GM23338 (cell line): Measurements from ENCODE around the gene CARHSP1. TPM values are rescaled to one million over a fixed set of nuclear protein-coding genes. Genes with fewer than 3 reads are reported as not detected.

Source experiments
- ATAC-seq: fragments of 200-7000 bp; cut with Tn5 transposase; 3 replicates; pipeline ENCODE4 v1.9.1; 2020
- DNase-seq: peaks from one replicate; pipeline ENCODE4 v3.0.0-alpha.2; 2015; ENCODE audit warnings: low spot score
- H2AFZ ChIP-seq: fragments of 200-600 bp; sonication (generic); 2 replicates; pipeline ENCODE4 v1.8.0; 2016; ENCODE audit warnings: antibody characterized with exemption, mild to moderate bottlenecking, moderate library complexity
- H3F3A ChIP-seq: fragments of 200-600 bp; sonication (generic); replicated peaks from 2 replicates; pipeline ENCODE4 v1.8.0; 2017; ENCODE audit warnings: antibody characterized with exemption, mixed run types, low read depth
- H3K27ac ChIP-seq: fragments of 200-600 bp; sonication (generic); 2 replicates; pipeline ENCODE4 v1.6.1; 2016; ENCODE audit warnings: low read depth
- H3K27me3 ChIP-seq: fragments of 200-600 bp; sonication (generic); 2 replicates; pipeline ENCODE4 v1.8.0; 2016; ENCODE audit warnings: mild to moderate bottlenecking, mixed run types, moderate library complexity; ENCODE audit not compliant: insufficient read depth
- H3K36me3 ChIP-seq: fragments of 200-600 bp; sonication (generic); 2 replicates; pipeline ENCODE4 v1.8.0; 2016; ENCODE audit warnings: mild to moderate bottlenecking; ENCODE audit not compliant: insufficient read depth
- H3K4me1 ChIP-seq: fragments of 200-600 bp; sonication (generic); 2 replicates; pipeline ENCODE4 v1.8.0; 2016; ENCODE audit warnings: mild to moderate bottlenecking, moderate library complexity; ENCODE audit not compliant: insufficient read depth
- H3K4me2 ChIP-seq: fragments of 200-600 bp; sonication (generic); 2 replicates; pipeline ENCODE4 v1.7.1; 2017; ENCODE audit warnings: mixed run types
- H3K4me3 ChIP-seq: fragments of 200-600 bp; sonication (generic); 2 replicates; pipeline ENCODE4 v1.6.1; 2016; ENCODE audit warnings: mixed run types
- H3K79me2 ChIP-seq: fragments of 200-600 bp; sonication (generic); replicated peaks from 2 replicates; pipeline ENCODE4 v1.8.0; 2017; ENCODE audit warnings: mild to moderate bottlenecking; ENCODE audit not compliant: insufficient read depth
- H3K9me2 ChIP-seq: fragments of 200-600 bp; sonication (generic); 2 replicates; pipeline ENCODE4 v1.8.0; 2017; ENCODE audit not compliant: insufficient read depth
- H4K20me1 ChIP-seq: fragments of 200-600 bp; sonication (generic); replicated peaks from 2 replicates; pipeline ENCODE4 v1.8.0; 2017; ENCODE audit warnings: mild to moderate bottlenecking; ENCODE audit not compliant: insufficient read depth
- H3K27ac Mint-ChIP-seq: 2 replicates; pipeline ENCODE4 v1.8.0; 2020; ENCODE audit warnings: inconsistent platforms, mild to moderate bottlenecking, moderate library complexity, mixed read lengths
- H3K27me3 Mint-ChIP-seq: 3 replicates; pipeline ENCODE4 v1.8.0; 2022; ENCODE audit warnings: low read depth, mild to moderate bottlenecking, moderate library complexity, mixed read lengths, inconsistent platforms; ENCODE audit not compliant: insufficient read depth, poor library complexity
- H3K36me3 Mint-ChIP-seq: 3 replicates; pipeline ENCODE4 v1.8.0; 2021; ENCODE audit warnings: low read depth, mild to moderate bottlenecking, inconsistent platforms, moderate library complexity, mixed read lengths
- H3K4me1 Mint-ChIP-seq: 3 replicates; pipeline ENCODE4 v1.8.0; 2020; ENCODE audit warnings: mild to moderate bottlenecking, inconsistent platforms, mixed read lengths
- H3K4me3 Mint-ChIP-seq: 3 replicates; pipeline ENCODE4 v1.8.0; 2021; ENCODE audit warnings: moderate library complexity, mild to moderate bottlenecking, inconsistent platforms, mixed read lengths
- H3K9me3 Mint-ChIP-seq: 3 replicates; pipeline ENCODE4 v1.8.0; 2020; ENCODE audit warnings: moderate library complexity, mild to moderate bottlenecking, inconsistent platforms, mixed read lengths
- CREB1 ChIP-seq: fragments of 250-450 bp; sonication (Bioruptor Pico); IDR thresholded peaks from 2 replicates; pipeline ENCODE4 v1.5.0; 2020; ENCODE audit warnings: low read depth, mild to moderate bottlenecking, moderate library complexity
- CTCF ChIP-seq, 2 experiments: fragments of 200-600 bp in 1 of 2; sonication (generic) in 1 of 2; conservative IDR thresholded peaks; 2 replicates each; pipeline versions ENCODE4 v1.5.1 to v1.6.1; 2016 to 2017; ENCODE audit warnings: antibody characterized with exemption in 2 of 2, low read depth in 2 of 2, mild to moderate bottlenecking in 2 of 2, moderate library complexity in 1 of 2
- ETS1 ChIP-seq: IDR thresholded peaks from 2 replicates; pipeline ENCODE4 v1.6.1; 2016; ENCODE audit warnings: antibody characterized with exemption
- EZH2 ChIP-seq: fragments of 200-600 bp; sonication (generic); IDR thresholded peaks from one replicate; pipeline ENCODE4 v1.8.0; 2017; ENCODE audit warnings: antibody characterized with exemption, mild to moderate bottlenecking, low read depth; ENCODE audit not compliant: unreplicated experiment
- EZH2phosphoT487 ChIP-seq: fragments of 200-600 bp; sonication (generic); IDR thresholded peaks from one replicate; pipeline ENCODE4 v1.8.1; 2018; ENCODE audit warnings: antibody characterized with exemption; ENCODE audit not compliant: unreplicated experiment
- JUNB ChIP-seq: IDR thresholded peaks from one replicate; pipeline ENCODE4 v1.6.1; 2016; ENCODE audit warnings: antibody characterized with exemption; ENCODE audit not compliant: unreplicated experiment
- NANOG ChIP-seq: IDR thresholded peaks from 2 replicates; pipeline ENCODE4 v1.6.1; 2016; ENCODE audit warnings: antibody characterized with exemption, borderline replicate concordance
- POLR2AphosphoS5 ChIP-seq: IDR thresholded peaks from 2 replicates; pipeline ENCODE4 v1.6.1; 2016; ENCODE audit warnings: antibody characterized with exemption, low read depth
- REST ChIP-seq: IDR thresholded peaks from one replicate; pipeline ENCODE4 v1.6.1; 2018; ENCODE audit warnings: antibody characterized with exemption; ENCODE audit not compliant: unreplicated experiment
- STAT1 ChIP-seq: IDR thresholded peaks from one replicate; pipeline ENCODE4 v1.6.1; 2016; ENCODE audit warnings: antibody characterized with exemption; ENCODE audit not compliant: unreplicated experiment
- ZNF114 ChIP-seq: fragments of 250-450 bp; sonication (Bioruptor Pico); IDR thresholded peaks from 2 replicates; pipeline ENCODE4 v1.5.0; 2020; ENCODE audit warnings: mild to moderate bottlenecking, moderate library complexity
- ZNF331 ChIP-seq: fragments of 250-450 bp; sonication (Bioruptor Pico); IDR thresholded peaks from 2 replicates; pipeline ENCODE4 v1.5.0; 2020; ENCODE audit warnings: low read depth, mild to moderate bottlenecking, moderate library complexity
- ZNF462 ChIP-seq: fragments of 250-450 bp; sonication (Bioruptor Pico); IDR thresholded peaks from 2 replicates; pipeline ENCODE4 v1.5.0; 2020; ENCODE audit warnings: mild to moderate bottlenecking, moderate library complexity
- polyA plus RNA-seq: library from polyadenylated mRNA; unstranded; fragments of >200 nt; fragmentation: Nextera tagmentation; extraction: Ambion mirVana; gene quantifications from 2 replicates; pipeline ENCODE4 v1.2.1, GENCODE V29; 2016
- total RNA-seq: library from RNA; depleted of rRNA; stranded (reverse); fragments of >200 nt; shearing (Covaris generic); gene quantifications from 2 replicates; pipeline ENCODE4 v1.2.3, GENCODE V29; 2014

The CARHSP1 gene
- total and polyA plus RNA-seq, 2 experiments from 2014 or later = 286 to 339 TPM

GRCh38 chr16:8894736-8895334 lies 26.0 kb upstream of the CARHSP1 start:
- Histone ChIP-seq H3K36me3 (peaks cover 74% of the 10 kb centered on the region), H3K27ac (no peak overlapping the region), H3K4me1 (no peaks in the 10 kb centered on the region), H3K4me3 (no peak overlapping the region), H2AFZ (no peak overlapping the region), H4K20me1 (peaks cover 13% of the 10 kb centered on the region), H3K9me2 (no peaks in the 10 kb centered on the region), H3K79me2 (no peaks in the 10 kb centered on the region; the same call in 1 of the 2 replicates), H3F3A (peaks cover 9% of the 10 kb centered on the region; the same call in 1 of the 2 replicates), H3K4me2 (no peak overlapping the region), H3K27me3 (no peaks in the 10 kb centered on the region)
- TF ChIP-seq JUNB (no peak), ZNF114 (CRISPR knock-in tag) (no peak), STAT1 (no peak), REST (no peak), ZNF462 (CRISPR knock-in tag) (no peak), CTCF (conservative IDR thresholded peaks at IDR 0.05; ENCODE audit: low read depth in 2 of 2) (no peak), EZH2phosphoT487 (no peak), ZNF331 (no peak), NANOG (no peak), ETS1 (no peak), CREB1 (no peak), POLR2AphosphoS5 (no peak), EZH2 (no peak)
- peaks cover 21% of the 10 kb centered on the region for H3K27me3 Mint-ChIP-seq
- H3K4me3 Mint-ChIP-seq = no peak overlapping the region
- DNase-seq = no peak
- no peaks in the 10 kb centered on the region for H3K9me3 Mint-ChIP-seq
- peaks cover 98% of the 10 kb centered on the region for H3K36me3 Mint-ChIP-seq
- ATAC-seq = no peak
- H3K4me1 Mint-ChIP-seq = peaks cover 2% of the 10 kb centered on the region; the same call in 1 of the 3 replicates
- no peak overlapping the region for H3K27ac Mint-ChIP-seq
